ENCODE measurements around the gene C3. TPM values are rescaled to one million over a fixed set of nuclear protein-coding genes. Genes with fewer than 3 reads are reported as not detected.

Gene C3
- total RNA-seq, 1 donor from 2014 or later, result 1,129 TPM

DNA sequence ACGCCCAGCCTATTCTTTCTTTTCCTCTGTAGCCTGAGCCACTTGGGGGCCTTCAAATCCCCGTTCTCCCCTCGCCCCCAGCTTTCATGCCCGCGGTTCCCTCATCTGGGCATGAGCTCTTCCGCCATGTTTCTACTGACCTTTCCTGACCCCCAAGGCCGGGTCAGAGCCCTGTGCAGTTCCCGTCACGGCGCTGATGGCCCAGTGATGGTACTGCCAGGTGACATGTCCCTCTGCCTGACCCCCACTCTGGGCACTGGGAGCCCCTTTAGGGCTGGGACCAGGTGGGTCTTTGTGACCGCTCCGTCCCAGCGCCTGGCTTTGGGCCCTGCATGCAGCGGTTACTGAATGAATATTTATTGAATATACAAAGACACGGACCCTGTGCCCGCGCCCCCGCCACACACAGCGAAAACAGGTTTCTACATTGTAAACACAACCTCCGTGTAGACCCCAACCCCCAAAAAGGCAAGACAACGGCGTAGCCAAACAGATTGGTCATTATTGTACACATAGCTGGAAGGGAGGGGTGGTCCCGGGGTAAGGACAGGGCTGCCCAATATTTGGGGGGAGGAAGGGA lies 9.2 kb upstream of the C3 start:
- Histone ChIP-seq H3K4me1 (peaks cover 10% of the 10 kb centered on the region), H3K4me3 (peak overlapping the region; percentile 44), H3K36me3 (peaks cover 12% of the 10 kb centered on the region), H3K27ac (peak overlapping the region; percentile 70), H3K9me3 (no peaks in the 10 kb centered on the region), H3K27me3 (no peaks in the 10 kb centered on the region)
- no peak for ATAC-seq
- no peak for DNase-seq
- TF ChIP-seq CTCF (IDR thresholded peaks at IDR 0.05), result no peak
- intact Hi-C loops (cut with DNase I), result no loop called here

DNA sequence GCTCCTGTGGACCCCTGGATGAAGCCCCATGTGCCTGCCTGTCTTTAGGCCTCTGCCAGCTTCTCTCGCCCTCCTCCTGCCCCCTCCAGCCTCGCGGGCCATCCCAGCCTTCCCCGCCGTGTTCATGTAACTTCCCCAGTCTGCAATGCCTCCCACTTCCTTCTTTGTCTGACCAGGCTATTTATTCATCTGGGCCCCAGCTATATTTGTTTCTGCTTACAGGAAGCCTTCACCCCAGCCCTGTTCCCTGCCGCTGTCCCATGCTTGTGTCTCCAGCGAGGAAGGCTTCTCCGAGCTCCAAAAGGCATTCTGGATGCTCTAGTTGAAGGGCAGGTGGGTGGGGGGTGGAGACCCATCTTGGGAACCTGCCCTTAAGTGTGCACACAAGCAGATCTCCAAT lies 7.9 kb upstream of the C3 start:
- H3K27me3 ChIP-seq, result no peaks in the 10 kb centered on the region
- no peak overlapping the region for H3K4me3 ChIP-seq
- peak overlapping the region; percentile 55 for H3K27ac ChIP-seq
- intact Hi-C loops (cut with DNase I), result no loop called here
- H3K4me1 ChIP-seq, result peaks cover 15% of the 10 kb centered on the region
- TF ChIP-seq CTCF (IDR thresholded peaks at IDR 0.05), result no peak
- peaks cover 12% of the 10 kb centered on the region for H3K36me3 ChIP-seq
- ATAC-seq (peak; percentile 46), DNase-seq (peak; percentile 79)
- no peaks in the 10 kb centered on the region for H3K9me3 ChIP-seq

DNA sequence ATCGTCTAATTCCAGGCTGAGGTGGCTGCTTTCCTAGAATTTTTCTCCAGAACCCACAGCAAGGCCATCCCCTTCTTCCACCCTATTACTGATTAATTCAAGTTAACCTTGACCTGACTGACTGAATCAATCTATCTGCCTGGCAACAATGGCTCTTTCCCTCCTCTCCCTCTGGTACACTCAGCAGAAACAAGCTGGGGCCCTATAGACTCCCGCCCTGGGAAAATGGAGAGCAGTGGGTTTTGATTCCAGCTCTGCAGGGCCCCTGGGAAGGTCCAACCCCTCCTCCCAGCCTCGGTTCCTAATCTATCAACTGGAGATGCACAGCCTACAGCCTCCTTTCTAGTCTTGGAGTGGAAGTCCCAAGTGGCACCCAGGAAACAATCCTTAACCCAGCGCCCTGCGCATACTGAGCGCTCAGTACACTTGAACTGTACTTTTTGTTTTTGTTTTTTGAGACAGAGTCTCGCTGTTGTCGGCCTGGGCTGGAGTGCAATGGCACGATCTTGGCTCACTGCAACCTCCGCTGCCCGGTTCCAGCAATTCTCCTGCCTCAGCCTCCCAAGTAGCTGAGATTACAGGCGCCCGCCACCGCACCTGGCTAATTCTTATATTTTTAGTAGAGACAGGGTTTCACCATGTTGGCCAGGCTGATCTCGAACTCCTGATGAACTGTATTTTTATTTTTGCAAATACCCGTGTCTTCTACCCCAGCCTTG lies 5.2 kb upstream of the C3 start:
- no peak for ATAC-seq
- Histone ChIP-seq H3K36me3 (no peaks in the 10 kb centered on the region), H3K27ac (no peak overlapping the region), H3K9me3 (no peaks in the 10 kb centered on the region), H3K4me1 (peaks cover 40% of the 10 kb centered on the region), H3K27me3 (no peaks in the 10 kb centered on the region), H3K4me3 (no peak overlapping the region)
- no peak for TF ChIP-seq CTCF (IDR thresholded peaks at IDR 0.05)
- intact Hi-C loops (cut with DNase I), result no loop called here
- no peak for DNase-seq

DNA sequence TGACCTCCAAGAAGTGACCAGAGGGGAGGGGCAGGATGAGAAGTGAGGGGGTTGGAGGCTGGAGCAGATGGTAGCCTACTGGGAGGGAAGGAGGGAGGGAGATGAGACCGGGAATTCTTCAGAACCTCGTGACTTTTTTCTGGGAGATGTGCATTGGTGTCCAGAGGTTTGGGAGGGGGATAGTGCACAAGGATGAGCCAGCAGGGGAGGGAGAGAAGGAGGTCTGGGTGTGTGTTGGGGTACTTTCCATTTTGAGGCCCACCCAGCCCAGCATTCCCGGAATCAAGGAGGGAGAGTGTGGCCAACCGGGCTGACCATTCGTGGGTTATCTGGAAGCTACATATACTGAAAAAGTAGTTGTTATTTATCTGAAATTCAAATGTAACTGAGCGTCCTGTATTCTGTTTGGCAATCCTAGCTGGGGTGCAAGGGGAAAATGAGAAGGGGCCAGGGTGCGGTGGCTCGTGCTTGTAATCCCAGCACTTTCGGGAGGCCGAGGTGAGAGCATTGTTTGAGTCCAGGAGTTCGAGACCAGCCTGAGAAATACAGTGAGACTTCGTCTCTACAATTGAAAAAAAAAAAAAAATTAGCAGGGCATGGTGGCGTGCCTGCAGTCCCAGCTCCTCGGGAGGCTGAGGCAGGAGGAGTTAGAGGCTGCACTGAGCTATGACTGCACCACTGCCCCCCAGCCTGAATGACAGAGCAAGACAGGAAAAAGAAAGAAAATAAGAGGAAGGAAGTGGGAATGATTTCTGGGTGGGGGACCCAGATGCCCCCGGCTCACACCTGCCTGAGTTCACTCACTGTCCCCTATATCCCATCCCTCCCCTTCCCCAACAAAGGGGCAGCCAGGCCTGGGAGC lies 4.4 kb upstream of the C3 start:
- ATAC-seq, result no peak
- Histone ChIP-seq H3K36me3 (no peaks in the 10 kb centered on the region), H3K9me3 (no peaks in the 10 kb centered on the region), H3K4me3 (no peak overlapping the region), H3K27me3 (no peaks in the 10 kb centered on the region), H3K27ac (peak overlapping the region; percentile 77), H3K4me1 (peaks cover 42% of the 10 kb centered on the region)
- no peak for TF ChIP-seq CTCF (IDR thresholded peaks at IDR 0.05)
- intact Hi-C loops (cut with DNase I), result no loop called here
- no peak for DNase-seq

- Histone ChIP-seq H3K36me3 (no peaks in the 10 kb centered on the region), H3K4me1 (peaks cover 40% of the 10 kb centered on the region)
These were observed 3.3 kb upstream of the C3 start for GRCh38 chr19:6723738-6724137.

More at GRCh38 chr19:6723738-6724137, 3.3 kb upstream of the C3 start:
- H3K27me3 ChIP-seq, result no peaks in the 10 kb centered on the region
- no peak overlapping the region for H3K4me3 ChIP-seq
- TF ChIP-seq CTCF (IDR thresholded peaks at IDR 0.05), result no peak
- peak overlapping the region; percentile 77 for H3K27ac ChIP-seq
- DNase-seq (no peak), ATAC-seq (no peak)
- H3K9me3 ChIP-seq, result no peaks in the 10 kb centered on the region
- intact Hi-C loops (cut with DNase I), result no loop called here
